Endothelial cell of umbilical vein (primary cell): ENCODE measurements around the gene ADAT3.

ENCODE experiments used
- EZH2 ChIP-seq: IDR thresholded peaks from 2 replicates; pipeline ENCODE4 v1.6.1; 2012; ENCODE audit warnings: borderline replicate concordance, low read depth, mild to moderate bottlenecking, moderate library complexity, low read length, inconsistent platforms; ENCODE audit not compliant: severe bottlenecking
- FOS ChIP-seq: IDR thresholded peaks from 2 replicates; pipeline ENCODE4 v1.6.1; 2011; ENCODE audit warnings: mild to moderate bottlenecking, low read length, moderate library complexity, borderline replicate concordance; ENCODE audit not compliant: insufficient read depth
- GATA2 ChIP-seq: IDR thresholded peaks from 2 replicates; pipeline ENCODE4 v1.7.0; 2011; ENCODE audit warnings: low read depth, mild to moderate bottlenecking, moderate library complexity, mixed read lengths, low read length; ENCODE audit not compliant: insufficient read length, insufficient read depth
- JUN ChIP-seq: IDR thresholded peaks from 2 replicates; pipeline ENCODE4 v1.6.1; 2011; ENCODE audit warnings: borderline replicate concordance, low read depth; ENCODE audit not compliant: insufficient read length, insufficient read depth
- POLR2A ChIP-seq: IDR thresholded peaks from 2 replicates; pipeline ENCODE4 v1.6.1; 2012; ENCODE audit warnings: low read depth, mild to moderate bottlenecking, control low read depth, low read length
- POLR2AphosphoS5 ChIP-seq: IDR thresholded peaks from 2 replicates; pipeline ENCODE4 v1.6.1; 2012; ENCODE audit warnings: low read depth, mild to moderate bottlenecking, control low read depth, low read length, moderate library complexity; ENCODE audit not compliant: insufficient read depth
- TF ChIP-seq, protein P1 (sequence below), 2 donors: IDR thresholded peaks; 1 replicate in 1 of 2; 2 replicates in 1 of 2; pipeline ENCODE4 v1.5.1; 2011; ENCODE audit warnings: low read length in 2 of 2, mild to moderate bottlenecking in 2 of 2, moderate library complexity in 2 of 2, control low read depth in 1 of 2, inconsistent platforms in 1 of 2, low read depth in 1 of 2; ENCODE audit not compliant: insufficient read depth in 1 of 2; ENCODE audit errors: extremely low read depth in 1 of 2
- TF ChIP-seq, protein P2 (sequence below): IDR thresholded peaks from 2 replicates; pipeline ENCODE4 v1.6.1; 2011; ENCODE audit not compliant: insufficient read depth, insufficient read length

DNA sequence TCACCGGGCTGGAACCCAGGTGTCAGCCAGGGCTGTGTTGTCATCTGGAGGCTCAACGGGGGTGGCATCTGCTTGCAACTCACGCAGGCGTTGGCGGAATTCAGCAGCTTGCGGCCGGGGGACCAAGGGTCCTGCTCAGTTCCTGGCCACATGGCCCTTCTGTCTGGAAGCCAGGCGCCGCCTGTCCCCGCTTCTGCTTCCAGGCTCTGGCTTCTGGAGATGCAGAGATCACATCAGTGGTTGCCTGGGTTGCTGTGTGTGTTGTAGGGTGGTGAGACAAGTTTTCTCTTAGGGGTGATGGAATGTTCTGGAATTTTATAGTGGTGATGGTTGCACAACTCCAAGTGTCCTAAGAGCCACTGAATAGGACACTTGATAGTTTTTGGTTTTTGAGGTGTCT lies 5.0 kb downstream of the ADAT3 start:
- TF ChIP-seq, protein P1, sequence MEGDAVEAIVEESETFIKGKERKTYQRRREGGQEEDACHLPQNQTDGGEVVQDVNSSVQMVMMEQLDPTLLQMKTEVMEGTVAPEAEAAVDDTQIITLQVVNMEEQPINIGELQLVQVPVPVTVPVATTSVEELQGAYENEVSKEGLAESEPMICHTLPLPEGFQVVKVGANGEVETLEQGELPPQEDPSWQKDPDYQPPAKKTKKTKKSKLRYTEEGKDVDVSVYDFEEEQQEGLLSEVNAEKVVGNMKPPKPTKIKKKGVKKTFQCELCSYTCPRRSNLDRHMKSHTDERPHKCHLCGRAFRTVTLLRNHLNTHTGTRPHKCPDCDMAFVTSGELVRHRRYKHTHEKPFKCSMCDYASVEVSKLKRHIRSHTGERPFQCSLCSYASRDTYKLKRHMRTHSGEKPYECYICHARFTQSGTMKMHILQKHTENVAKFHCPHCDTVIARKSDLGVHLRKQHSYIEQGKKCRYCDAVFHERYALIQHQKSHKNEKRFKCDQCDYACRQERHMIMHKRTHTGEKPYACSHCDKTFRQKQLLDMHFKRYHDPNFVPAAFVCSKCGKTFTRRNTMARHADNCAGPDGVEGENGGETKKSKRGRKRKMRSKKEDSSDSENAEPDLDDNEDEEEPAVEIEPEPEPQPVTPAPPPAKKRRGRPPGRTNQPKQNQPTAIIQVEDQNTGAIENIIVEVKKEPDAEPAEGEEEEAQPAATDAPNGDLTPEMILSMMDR (IDR thresholded peaks at IDR 0.05; ENCODE audit: extremely low read depth in 1 of 2, insufficient read depth in 1 of 2, low read depth in 1 of 2, low read length in 2 of 2) = no peak
- TF ChIP-seq EZH2 (no peak), POLR2AphosphoS5 (no peak), FOS (no peak), POLR2A (no peak), JUN (no peak), GATA2 (no peak)
- TF ChIP-seq, protein P2, sequence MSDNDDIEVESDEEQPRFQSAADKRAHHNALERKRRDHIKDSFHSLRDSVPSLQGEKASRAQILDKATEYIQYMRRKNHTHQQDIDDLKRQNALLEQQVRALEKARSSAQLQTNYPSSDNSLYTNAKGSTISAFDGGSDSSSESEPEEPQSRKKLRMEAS = no peak
